ES-I3 (cell line): ENCODE results near the gene ANXA6.

Experiments used
- H3K36me3 ChIP-seq: 2 replicates; pipeline ENCODE4 v1.6.1; 2013; ENCODE audit warnings: mild to moderate bottlenecking, low read length, control low read depth, moderate library complexity; ENCODE audit not compliant: insufficient read depth
- H3K4me1 ChIP-seq: 2 replicates; pipeline ENCODE4 v1.6.1; 2013; ENCODE audit warnings: mild to moderate bottlenecking, control low read depth, low read length; ENCODE audit not compliant: insufficient read depth
- H3K9ac ChIP-seq: 2 replicates; pipeline ENCODE4 v1.6.1; 2013; ENCODE audit warnings: low read depth, mild to moderate bottlenecking, low read length, moderate library complexity
- H3K9me3 ChIP-seq: 2 replicates; pipeline ENCODE4 v1.6.1; 2013; ENCODE audit warnings: mild to moderate bottlenecking, low read length, moderate library complexity; ENCODE audit not compliant: control insufficient read depth, insufficient read depth

Gene ANXA6

DNA sequence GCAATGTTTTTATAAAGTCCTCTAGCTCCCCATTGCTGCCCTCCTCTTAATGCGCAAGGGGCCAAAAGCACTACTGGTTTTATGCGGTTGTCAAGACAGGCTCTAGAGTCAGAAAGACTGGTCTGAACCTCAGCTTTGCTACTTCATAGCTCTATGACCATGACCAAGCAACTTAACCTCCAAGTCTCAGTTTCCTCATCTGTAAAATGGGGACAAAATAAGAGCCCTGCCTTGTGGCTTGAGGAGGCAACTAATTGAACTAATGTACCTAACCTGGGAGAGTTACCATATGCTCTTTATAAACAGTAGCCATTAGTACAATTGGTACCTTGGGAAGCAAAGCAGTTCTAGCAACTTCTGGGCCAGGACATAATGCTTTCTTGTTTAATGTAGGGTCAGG lies 36.5 kb downstream of the ANXA6 start:
- H3K9ac ChIP-seq, result no peak overlapping the region
- H3K36me3 ChIP-seq, result peaks cover 28% of the 10 kb centered on the region
- no peaks in the 10 kb centered on the region for H3K4me1 ChIP-seq
- H3K9me3 ChIP-seq, result no peaks in the 10 kb centered on the region

- H3K36me3 ChIP-seq, result peaks cover 19% of the 10 kb centered on the region
- no peak overlapping the region for H3K9ac ChIP-seq
- no peaks in the 10 kb centered on the region for H3K4me1 ChIP-seq
- H3K9me3 ChIP-seq, result no peaks in the 10 kb centered on the region
These were observed 38.5 kb downstream of the ANXA6 start for GRCh38 chr5:151118913-151119575.

DNA sequence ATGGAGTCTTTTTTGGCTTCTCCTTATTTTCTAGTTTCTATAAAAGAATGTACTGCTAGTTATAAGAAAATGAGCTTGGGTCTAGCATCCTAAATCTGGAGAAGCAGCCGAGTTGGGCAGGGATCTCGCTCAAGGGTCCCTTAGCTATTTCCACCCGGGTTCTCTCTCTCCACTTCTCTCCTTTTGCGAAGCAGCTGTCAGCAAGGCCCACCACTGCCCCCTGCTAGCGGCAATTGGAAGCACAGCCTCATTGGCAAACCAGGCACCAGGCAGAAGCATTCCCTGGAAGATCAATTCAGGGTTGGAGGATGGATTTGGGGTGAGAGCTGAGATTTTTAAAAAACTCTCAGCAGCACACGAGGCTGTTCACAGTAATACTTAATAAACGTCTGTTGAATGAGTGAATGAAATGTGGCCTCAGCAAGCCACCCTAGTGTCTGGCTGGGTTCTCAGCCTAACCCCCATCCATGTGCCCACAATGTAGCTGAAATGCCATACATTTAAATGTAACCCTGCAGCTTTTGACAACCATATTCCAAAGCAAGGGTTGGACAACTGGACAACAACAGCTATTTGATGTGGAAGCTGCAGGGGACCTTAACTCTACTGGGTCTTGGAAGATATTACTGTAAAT lies 42.2 kb downstream of the ANXA6 start:
- peaks cover 11% of the 10 kb centered on the region for H3K36me3 ChIP-seq

GRCh38 chr5:151113651-151114050 lies 43.9 kb downstream of the ANXA6 start:
- Histone ChIP-seq H3K36me3 (peaks cover 7% of the 10 kb centered on the region; the same call in 1 of the 2 replicates), H3K9ac (no peak overlapping the region), H3K9me3 (no peaks in the 10 kb centered on the region), H3K4me1 (no peaks in the 10 kb centered on the region)

More for the DNA sequence above, 42.2 kb downstream of the ANXA6 start:
- H3K9ac ChIP-seq, result no peak overlapping the region
- no peaks in the 10 kb centered on the region for H3K9me3 ChIP-seq
- H3K4me1 ChIP-seq, result no peaks in the 10 kb centered on the region

DNA sequence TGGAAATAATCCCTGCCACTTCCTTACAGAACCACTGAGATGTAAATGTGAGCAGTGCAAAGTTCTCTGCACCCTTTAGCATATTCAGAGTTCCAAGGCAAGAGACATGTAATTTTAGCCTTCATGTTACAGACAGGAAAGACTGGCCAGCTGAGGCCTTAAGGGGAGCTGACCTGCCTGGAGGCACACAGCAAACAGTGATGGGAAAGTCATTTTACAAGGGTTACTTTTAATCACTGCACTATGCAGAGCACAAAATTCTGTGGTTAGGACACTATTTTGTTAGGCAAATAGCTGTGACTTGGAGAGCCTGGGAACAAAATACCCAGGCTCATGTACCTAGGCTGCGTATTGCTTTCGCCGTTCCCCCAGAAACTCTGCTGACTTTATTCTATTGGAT lies 46.6 kb downstream of the ANXA6 start:
- Histone ChIP-seq H3K36me3 (peaks cover 14% of the 10 kb centered on the region; the same call in 1 of the 2 replicates), H3K9ac (no peak overlapping the region), H3K9me3 (no peaks in the 10 kb centered on the region), H3K4me1 (no peaks in the 10 kb centered on the region)

- Histone ChIP-seq H3K4me1 (no peaks in the 10 kb centered on the region), H3K36me3 (peaks cover 14% of the 10 kb centered on the region; the same call in 1 of the 2 replicates), H3K9ac (no peak overlapping the region), H3K9me3 (no peaks in the 10 kb centered on the region)
These were observed 47.4 kb downstream of the ANXA6 start for GRCh38 chr5:151110122-151110681.

GRCh38 chr5:151108566-151108965 lies 49.0 kb downstream of the ANXA6 start:
- no peaks in the 10 kb centered on the region for H3K4me1 ChIP-seq
- H3K9ac ChIP-seq, result no peak overlapping the region
- no peaks in the 10 kb centered on the region for H3K9me3 ChIP-seq
- H3K36me3 ChIP-seq, result peaks cover 14% of the 10 kb centered on the region; the same call in 1 of the 2 replicates

- H3K9me3 ChIP-seq, result no peaks in the 10 kb centered on the region
- no peaks in the 10 kb centered on the region for H3K4me1 ChIP-seq
- peaks cover 14% of the 10 kb centered on the region; the same call in 1 of the 2 replicates for H3K36me3 ChIP-seq
- no peak overlapping the region for H3K9ac ChIP-seq
These were observed 49.6 kb downstream of the ANXA6 start for GRCh38 chr5:151107738-151108520.

DNA sequence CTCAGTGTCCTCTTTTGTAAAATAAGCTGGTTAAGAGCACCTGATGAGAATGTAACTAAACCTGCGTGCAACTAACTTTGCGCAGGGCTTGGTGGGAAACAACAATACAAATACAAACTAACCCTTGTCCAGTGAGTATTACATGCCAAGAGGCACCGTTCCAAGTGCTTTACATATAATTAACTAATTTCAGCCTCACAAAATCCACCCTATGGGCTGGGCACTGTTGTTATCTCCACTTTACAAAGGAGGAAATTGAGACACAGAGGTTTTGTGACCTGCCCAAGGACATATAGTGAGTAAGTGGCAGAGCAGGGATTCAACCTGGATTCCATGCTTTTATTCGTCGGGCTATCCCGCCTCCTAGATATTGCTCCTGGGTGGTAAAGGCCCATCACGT lies 50.5 kb downstream of the ANXA6 start:
- no peak overlapping the region for H3K9ac ChIP-seq
- H3K36me3 ChIP-seq, result peaks cover 17% of the 10 kb centered on the region; the same call in 1 of the 2 replicates
- H3K4me1 ChIP-seq, result no peaks in the 10 kb centered on the region
- H3K9me3 ChIP-seq, result no peaks in the 10 kb centered on the region

GRCh38 chr5:151106509-151106908 lies 51.1 kb downstream of the ANXA6 start:
- Histone ChIP-seq H3K9ac (no peak overlapping the region), H3K9me3 (no peaks in the 10 kb centered on the region), H3K36me3 (peaks cover 17% of the 10 kb centered on the region; the same call in 1 of the 2 replicates), H3K4me1 (no peaks in the 10 kb centered on the region)

- peaks cover 17% of the 10 kb centered on the region; the same call in 1 of the 2 replicates for H3K36me3 ChIP-seq
These were observed 51.5 kb downstream of the ANXA6 start for GRCh38 chr5:151106043-151106442.

GRCh38 chr5:151105561-151105960 lies 52.0 kb downstream of the ANXA6 start:
- Histone ChIP-seq H3K4me1 (no peaks in the 10 kb centered on the region), H3K9ac (no peak overlapping the region), H3K9me3 (no peaks in the 10 kb centered on the region), H3K36me3 (peaks cover 13% of the 10 kb centered on the region; the same call in 1 of the 2 replicates)

More at GRCh38 chr5:151106043-151106442, 51.5 kb downstream of the ANXA6 start:
- no peaks in the 10 kb centered on the region for H3K4me1 ChIP-seq
- H3K9ac ChIP-seq, result no peak overlapping the region
- H3K9me3 ChIP-seq, result no peaks in the 10 kb centered on the region

DNA sequence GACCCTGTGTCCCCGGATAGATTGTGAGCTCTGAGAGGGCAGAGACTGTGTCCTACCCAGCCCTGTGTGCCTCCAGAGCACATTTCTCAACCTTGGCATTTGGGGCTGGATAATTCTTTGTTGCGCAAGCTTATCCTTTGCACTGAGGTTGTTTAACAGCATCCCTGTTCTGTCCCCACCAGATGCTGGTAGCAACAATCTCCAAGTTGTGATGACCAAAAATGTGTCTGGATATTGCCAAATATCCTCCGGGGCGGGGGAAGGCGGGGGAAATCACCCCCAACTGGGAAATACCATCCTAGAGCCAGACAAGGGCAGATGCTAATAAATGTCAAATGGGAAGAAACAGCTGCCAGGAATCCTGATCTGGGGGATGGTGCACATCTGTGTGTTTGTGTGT lies 52.8 kb downstream of the ANXA6 start:
- Histone ChIP-seq H3K4me1 (no peaks in the 10 kb centered on the region), H3K9me3 (no peaks in the 10 kb centered on the region), H3K9ac (no peak overlapping the region), H3K36me3 (peaks cover 13% of the 10 kb centered on the region; the same call in 1 of the 2 replicates)

- Histone ChIP-seq H3K36me3 (peaks cover 4% of the 10 kb centered on the region; the same call in 1 of the 2 replicates), H3K9me3 (no peaks in the 10 kb centered on the region), H3K9ac (no peak overlapping the region), H3K4me1 (no peaks in the 10 kb centered on the region)
These were observed 55.8 kb downstream of the ANXA6 start for GRCh38 chr5:151101746-151102145.
